ENCODE data around the gene TMEM134. TPM values are rescaled to one million over a fixed set of nuclear protein-coding genes. Genes with fewer than 3 reads are reported as not detected.
"Not testable (repeated sequence)": the region's sequence is repeated elsewhere in the genome, so short reads cannot be mapped to it uniquely, and the experiment has no call there.

The TMEM134 gene
- total and polyA plus RNA-seq, 8 donors: 45.1 to 93.4 (median 61.5) TPM

DNA sequence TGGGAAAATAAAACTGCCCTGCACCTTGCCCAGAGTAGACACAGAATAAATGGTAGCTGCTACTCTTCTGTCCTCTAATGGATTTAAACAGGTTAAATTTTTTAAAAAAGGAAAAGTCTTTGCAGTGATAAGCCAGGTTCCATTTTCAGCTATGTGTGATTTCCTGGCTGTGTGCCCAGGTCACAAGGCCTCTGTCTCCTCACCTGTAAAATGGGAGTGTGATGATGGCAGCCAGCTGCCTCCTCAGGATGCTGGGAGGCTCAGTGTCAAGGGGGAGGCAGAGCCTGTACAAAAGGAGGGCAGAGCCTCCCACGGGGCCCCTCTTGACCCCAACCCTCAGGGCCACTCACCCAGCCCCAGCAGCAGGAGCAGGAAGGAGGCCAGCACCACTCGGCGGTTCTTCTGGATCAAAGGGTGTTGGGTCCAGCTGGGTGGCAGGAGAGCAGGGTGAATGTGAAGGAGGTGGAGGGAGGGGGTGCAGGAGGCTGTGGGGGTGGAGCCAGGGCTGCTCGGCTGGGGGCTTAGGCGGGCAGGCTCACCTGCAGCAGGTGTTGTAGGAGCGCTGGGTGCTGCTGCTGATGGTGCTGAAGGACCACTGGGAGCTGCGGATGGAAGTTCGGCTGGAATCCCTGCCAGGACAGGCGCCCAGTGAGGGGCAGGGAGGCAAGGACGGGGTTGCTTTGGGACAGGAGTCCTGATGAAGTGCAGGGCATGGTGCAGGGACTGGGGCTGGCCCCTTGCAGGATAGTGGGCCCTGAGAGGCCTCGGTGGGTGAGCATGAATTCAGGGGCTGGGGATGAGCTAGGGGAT is 1.9 kb downstream of the TMEM134 start:
- intact Hi-C loops (cut with DNase I): no loop called here
- 29 to 36% methylated on average over 11 of the region's 11 CpGs for WGBS, 2 donors
- ATAC-seq (no peak), FAIRE-seq (no peak), DNase-seq (peak in 4 of 6 donors; percentile 32 to 79 (median 46))
- H3K9me3 ChIP-seq: no peaks in the 10 kb centered on the region
- H3K4me3 ChIP-seq: peak overlapping the region in 3 of 4 donors; percentile 76 to 98 (median 96)
- TF ChIP-seq, protein P1, sequence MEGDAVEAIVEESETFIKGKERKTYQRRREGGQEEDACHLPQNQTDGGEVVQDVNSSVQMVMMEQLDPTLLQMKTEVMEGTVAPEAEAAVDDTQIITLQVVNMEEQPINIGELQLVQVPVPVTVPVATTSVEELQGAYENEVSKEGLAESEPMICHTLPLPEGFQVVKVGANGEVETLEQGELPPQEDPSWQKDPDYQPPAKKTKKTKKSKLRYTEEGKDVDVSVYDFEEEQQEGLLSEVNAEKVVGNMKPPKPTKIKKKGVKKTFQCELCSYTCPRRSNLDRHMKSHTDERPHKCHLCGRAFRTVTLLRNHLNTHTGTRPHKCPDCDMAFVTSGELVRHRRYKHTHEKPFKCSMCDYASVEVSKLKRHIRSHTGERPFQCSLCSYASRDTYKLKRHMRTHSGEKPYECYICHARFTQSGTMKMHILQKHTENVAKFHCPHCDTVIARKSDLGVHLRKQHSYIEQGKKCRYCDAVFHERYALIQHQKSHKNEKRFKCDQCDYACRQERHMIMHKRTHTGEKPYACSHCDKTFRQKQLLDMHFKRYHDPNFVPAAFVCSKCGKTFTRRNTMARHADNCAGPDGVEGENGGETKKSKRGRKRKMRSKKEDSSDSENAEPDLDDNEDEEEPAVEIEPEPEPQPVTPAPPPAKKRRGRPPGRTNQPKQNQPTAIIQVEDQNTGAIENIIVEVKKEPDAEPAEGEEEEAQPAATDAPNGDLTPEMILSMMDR (IDR thresholded peaks at IDR 0.05): no peak
- peak overlapping the region in 2 of 4 donors; percentile 84 to 89 for H3K27ac ChIP-seq
- no peaks in the 10 kb centered on the region for H3K27me3 ChIP-seq
- H3K36me3 ChIP-seq: no peaks in the 10 kb centered on the region
- peaks cover 0 to 23% (median 6%) of the 10 kb centered on the region in 3 donors for H3K4me1 ChIP-seq

GRCh38 chr11:67466367-67466766 is 2.7 kb downstream of the TMEM134 start:
- ATAC-seq (no peak), DNase-seq (peak in 3 of 6 donors; percentile 37 to 60 (median 52)), FAIRE-seq (no peak)
- WGBS, 2 donors: 74 to 78% methylated on average over 5 of the region's 5 CpGs
- TF ChIP-seq, protein P1 (IDR thresholded peaks at IDR 0.05): no peak
- Histone ChIP-seq H3K27ac (peak overlapping the region in 2 of 4 donors; percentile 30 to 88), H3K27me3 (no peaks in the 10 kb centered on the region), H3K4me3 (no peak overlapping the region), H3K9me3 (no peaks in the 10 kb centered on the region), H3K4me1 (peaks cover 0 to 23% (median 6%) of the 10 kb centered on the region in 3 donors), H3K36me3 (no peaks in the 10 kb centered on the region)
- intact Hi-C loops (cut with DNase I): no loop called here

- ATAC-seq; intact Hi-C loops (cut with DNase I); FAIRE-seq; H3K27me3 ChIP-seq; H3K9me3 ChIP-seq; H3K36me3 ChIP-seq: not testable (repeated sequence)
- DNase-seq: peak in 2 of 6 donors; percentile 40 to 41
- WGBS, 2 donors: 45 to 50% methylated on average over 2 of the region's 2 CpGs
- Histone ChIP-seq H3K27ac (peak overlapping the region; percentile 71 to 88 (median 80)), H3K4me3 (peak overlapping the region in 3 of 4 donors; percentile 29 to 68 (median 56)), H3K4me1 (peaks cover 0 to 23% (median 6%) of the 10 kb centered on the region in 3 donors)
These were observed 3.5 kb downstream of the TMEM134 start for GRCh38 chr11:67465530-67465929.

- no peak for DNase-seq
- 21 to 26% methylated on average over 3 of the region's 3 CpGs for WGBS, 2 donors
- TF ChIP-seq, protein P1 (IDR thresholded peaks at IDR 0.05): no peak
- peaks cover 0 to 23% (median 6%) of the 10 kb centered on the region in 3 donors for H3K4me1 ChIP-seq
- H3K27ac ChIP-seq: peak overlapping the region; percentile 71 to 88 (median 80)
- no peak for ATAC-seq
- intact Hi-C loops (cut with DNase I): no loop called here
- H3K27me3 ChIP-seq: no peaks in the 10 kb centered on the region
- H3K36me3 ChIP-seq: no peaks in the 10 kb centered on the region
- H3K4me3 ChIP-seq: peak overlapping the region; percentile 29 to 68 (median 48)
- FAIRE-seq: no peak
- H3K9me3 ChIP-seq: no peaks in the 10 kb centered on the region
These were observed 3.9 kb downstream of the TMEM134 start for GRCh38 chr11:67465189-67465510.

GRCh38 chr11:67464411-67465188 is 4.5 kb downstream of the TMEM134 start:
- no peaks in the 10 kb centered on the region for H3K36me3 ChIP-seq
- H3K9me3 ChIP-seq: no peaks in the 10 kb centered on the region
- peak overlapping the region; percentile 71 to 88 (median 80) for H3K27ac ChIP-seq
- intact Hi-C loops (cut with DNase I): no loop called here
- no peaks in the 10 kb centered on the region for H3K27me3 ChIP-seq
- TF ChIP-seq, protein P1 (IDR thresholded peaks at IDR 0.05): no peak
- ATAC-seq (peak; percentile 68 to 82 (median 78)), FAIRE-seq (no peak), DNase-seq (peak; percentile 92 to 99 (median 94))
- WGBS, 2 donors: 11 to 12% methylated on average over 48 to 56 of the region's 56 CpGs
- H3K4me3 ChIP-seq: peak overlapping the region; percentile 29 to 68 (median 48)
- peaks cover 0 to 23% (median 6%) of the 10 kb centered on the region in 3 donors for H3K4me1 ChIP-seq

All from pancreas (tissue), 10 donors.